Upper lobe of left lung (tissue), 4 donors: ENCODE data around the gene BFSP2.

Source experiments
- EP300 ChIP-seq, 4 donors: sonication (generic); formaldehyde crosslinking; IDR thresholded peaks; one replicate each; pipeline ENCODE4 v1.5.1; 2017; ENCODE audit warnings: antibody characterized with exemption in 4 of 4, control low read depth in 2 of 4
- POLR2A ChIP-seq, 4 donors: fragments of 450-650 bp; IDR thresholded peaks; one replicate each; pipeline ENCODE4 v1.5.1; 2016 to 2017; ENCODE audit warnings: antibody characterized with exemption in 4 of 4, mild to moderate bottlenecking in 2 of 4
- POLR2AphosphoS5 ChIP-seq, 2 donors: sonication (generic); formaldehyde crosslinking; IDR thresholded peaks; one replicate each; pipeline ENCODE4 v1.5.1; 2017; ENCODE audit warnings: antibody characterized with exemption in 2 of 2
- TF ChIP-seq, protein P1 (sequence below), 6 experiments: fragments of 450-650 bp in 4 of 6; fragments of 200-600 bp in 2 of 6; sonication (generic) in 2 of 6; IDR thresholded peaks; one replicate each; pipeline ENCODE4 v1.5.1; 2016 to 2019; ENCODE audit warnings: antibody characterized with exemption in 6 of 6

DNA sequence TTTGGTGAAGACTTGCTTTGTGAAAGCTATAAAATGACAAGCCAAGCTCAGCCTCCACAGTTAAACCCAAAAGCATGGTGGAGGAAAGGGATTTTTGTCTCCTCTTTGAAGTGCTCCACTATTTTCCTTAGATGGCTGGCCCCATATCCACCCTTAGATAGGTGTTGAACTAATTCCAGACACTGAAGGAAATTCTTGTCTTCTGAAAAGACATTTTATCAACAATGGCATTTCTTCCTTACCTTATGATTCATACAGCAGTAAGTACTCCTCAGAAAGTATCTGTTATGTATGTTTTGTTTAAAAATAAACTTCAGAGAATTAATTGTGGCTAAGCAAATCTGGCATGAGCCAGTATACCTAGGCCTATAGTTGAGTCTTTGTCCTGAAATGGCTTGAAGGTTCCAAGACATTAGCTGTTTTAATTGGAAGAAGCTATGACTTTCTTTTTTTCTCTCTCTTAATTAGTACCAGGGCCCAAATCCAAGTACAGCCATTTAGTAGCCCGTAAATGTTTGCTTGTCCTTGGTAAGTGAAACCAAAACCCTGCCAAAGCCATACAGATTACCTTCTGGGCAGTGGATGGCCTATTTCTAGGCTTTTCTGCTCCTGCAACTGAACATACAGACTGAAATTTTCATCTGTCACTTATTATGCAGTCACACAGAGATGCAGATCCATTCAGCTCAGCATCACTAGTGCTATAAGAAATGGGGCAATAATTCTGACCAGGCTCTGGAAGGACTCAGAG, 5.1 kb upstream of the BFSP2 start:
- TF ChIP-seq POLR2A (IDR thresholded peaks at IDR 0.05) (no peak), EP300 (IDR thresholded peaks at IDR 0.05) (no peak), POLR2AphosphoS5 (IDR thresholded peaks at IDR 0.05) (no peak)
- TF ChIP-seq, protein P1, sequence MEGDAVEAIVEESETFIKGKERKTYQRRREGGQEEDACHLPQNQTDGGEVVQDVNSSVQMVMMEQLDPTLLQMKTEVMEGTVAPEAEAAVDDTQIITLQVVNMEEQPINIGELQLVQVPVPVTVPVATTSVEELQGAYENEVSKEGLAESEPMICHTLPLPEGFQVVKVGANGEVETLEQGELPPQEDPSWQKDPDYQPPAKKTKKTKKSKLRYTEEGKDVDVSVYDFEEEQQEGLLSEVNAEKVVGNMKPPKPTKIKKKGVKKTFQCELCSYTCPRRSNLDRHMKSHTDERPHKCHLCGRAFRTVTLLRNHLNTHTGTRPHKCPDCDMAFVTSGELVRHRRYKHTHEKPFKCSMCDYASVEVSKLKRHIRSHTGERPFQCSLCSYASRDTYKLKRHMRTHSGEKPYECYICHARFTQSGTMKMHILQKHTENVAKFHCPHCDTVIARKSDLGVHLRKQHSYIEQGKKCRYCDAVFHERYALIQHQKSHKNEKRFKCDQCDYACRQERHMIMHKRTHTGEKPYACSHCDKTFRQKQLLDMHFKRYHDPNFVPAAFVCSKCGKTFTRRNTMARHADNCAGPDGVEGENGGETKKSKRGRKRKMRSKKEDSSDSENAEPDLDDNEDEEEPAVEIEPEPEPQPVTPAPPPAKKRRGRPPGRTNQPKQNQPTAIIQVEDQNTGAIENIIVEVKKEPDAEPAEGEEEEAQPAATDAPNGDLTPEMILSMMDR (IDR thresholded peaks at IDR 0.05): no peak
